HG02763 (cell line): ENCODE measurements around the gene PCSK2.
A peak's percentile ranks its signal among the peaks of the same experiment; 100 is the strongest.

Experiments
- ATAC-seq: cut with Tn5 transposase; IDR thresholded peaks from one replicate; pipeline ENCODE4 v1.9.1; 2021; ENCODE audit warnings: mild to moderate bottlenecking, moderate library complexity; ENCODE audit not compliant: unreplicated experiment

PCSK2 gene

GRCh38 chr20:17500826-17501225 is 274.0 kb downstream of the PCSK2 start:
- no peak for ATAC-seq

DNA sequence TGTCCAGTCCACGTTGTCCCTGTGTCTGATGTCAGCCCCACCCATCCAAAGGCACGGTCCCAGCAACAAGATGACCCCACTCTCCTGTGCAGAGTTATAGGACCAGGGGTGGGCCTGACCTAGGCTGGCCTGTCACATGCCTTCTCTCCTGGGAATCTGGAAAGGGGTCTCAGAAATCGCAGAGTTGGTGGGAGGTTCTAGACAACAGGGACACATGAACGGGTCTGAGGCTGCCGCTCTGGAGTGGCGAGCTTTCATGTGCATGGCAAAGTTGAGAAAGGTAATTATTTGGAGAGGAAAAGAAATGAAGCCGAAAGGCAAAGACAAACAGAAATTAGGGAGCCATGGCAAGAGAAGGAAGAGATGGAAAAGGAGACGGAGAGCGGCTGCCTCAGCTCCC is 274.9 kb downstream of the PCSK2 start:
- no peak for ATAC-seq

DNA sequence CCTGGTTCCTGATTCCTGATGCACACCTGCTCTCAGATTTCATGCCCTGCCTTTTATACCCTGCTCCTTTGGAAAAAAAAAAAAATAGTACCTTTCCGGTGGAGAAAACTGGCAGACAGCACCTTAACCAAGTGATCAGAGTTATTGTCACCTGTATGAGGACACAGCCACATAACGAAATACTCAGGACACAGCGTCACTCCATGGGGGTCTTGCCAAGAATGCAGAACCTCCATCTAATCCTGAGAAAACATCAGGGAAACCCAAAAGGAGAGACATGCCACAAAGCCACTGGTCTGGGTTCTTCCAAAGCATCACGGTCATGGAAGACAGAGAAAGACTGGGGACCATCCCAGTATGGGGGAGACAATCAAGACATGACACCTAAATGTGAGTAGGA is 275.3 kb downstream of the PCSK2 start:
- ATAC-seq, result no peak

DNA sequence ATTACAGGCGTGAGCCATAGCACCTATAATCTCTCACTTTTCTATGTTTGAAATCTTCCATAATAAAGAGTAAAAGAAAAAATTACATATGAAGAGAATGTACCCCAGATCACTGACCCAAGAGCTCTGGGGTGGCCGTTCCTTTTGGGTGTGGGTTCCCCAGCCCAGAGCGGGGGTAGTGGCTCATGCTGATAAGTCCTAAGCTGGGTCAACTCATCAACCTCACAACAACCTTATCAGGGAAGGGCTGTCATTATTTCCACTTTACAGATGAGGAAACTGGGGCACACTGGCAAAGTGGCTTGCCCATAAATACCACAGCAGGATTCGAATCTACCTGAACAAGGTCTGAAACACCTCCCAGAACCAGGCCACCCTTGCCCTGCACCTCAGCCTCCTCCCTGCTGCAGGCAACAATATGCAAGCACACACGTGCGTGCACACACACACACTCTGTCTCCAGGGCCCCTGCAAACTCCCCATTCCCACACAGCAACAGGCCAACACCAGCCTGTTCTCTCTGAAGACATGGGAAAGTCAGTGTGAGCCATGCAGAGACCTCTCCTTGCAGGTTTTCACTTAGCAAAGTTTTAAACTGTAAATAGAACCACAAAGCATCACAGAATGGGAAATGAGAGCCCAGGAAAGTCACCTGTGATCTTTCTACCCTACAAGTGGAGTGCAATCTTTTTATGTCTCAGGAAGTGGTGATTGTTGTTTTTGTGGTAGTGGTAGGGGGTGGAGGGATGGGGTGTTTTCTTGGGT is 276.6 kb downstream of the PCSK2 start:
- ATAC-seq, result no peak

- ATAC-seq, result peak; percentile 6
Observed at GRCh38 chr20:17504066-17504897, 277.4 kb downstream of the PCSK2 start.

DNA sequence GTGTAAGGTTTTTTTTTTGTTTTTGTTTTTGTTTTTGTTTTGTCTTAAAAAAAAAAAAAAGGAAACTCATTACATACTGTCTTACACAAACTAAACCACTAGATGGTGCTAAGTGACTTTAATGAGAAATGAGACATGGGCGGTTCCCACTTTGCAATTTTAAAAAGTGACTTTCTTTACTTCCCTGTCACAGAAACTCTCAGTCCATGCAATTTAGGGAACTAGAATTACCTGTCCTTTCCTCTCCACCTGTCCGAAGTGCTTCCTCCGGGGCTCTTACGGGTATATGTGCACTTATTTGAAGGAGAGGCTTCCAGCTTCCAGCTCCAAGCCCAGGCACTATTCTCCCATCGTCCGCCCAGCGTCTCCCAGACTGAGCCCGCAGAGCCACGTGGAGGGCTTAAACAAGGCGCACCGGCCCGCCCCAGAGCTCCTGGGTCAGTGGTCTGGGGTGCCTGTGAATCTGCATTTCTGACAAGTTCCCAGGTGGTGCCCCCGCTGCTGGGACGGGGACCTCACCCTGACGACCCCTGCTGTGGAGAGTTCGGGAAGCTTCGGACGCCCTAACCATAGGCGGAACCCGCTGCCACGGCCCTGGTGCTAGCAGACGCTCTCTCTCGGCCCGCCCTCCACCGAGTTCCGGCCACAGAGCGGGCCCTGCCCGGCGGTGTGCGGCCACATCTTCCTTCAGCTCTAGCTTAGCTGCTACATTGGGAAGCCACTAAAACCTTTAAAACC is 278.2 kb downstream of the PCSK2 start:
- peak; percentile 59 for ATAC-seq

- peak; percentile 2 for ATAC-seq
Observed at GRCh38 chr20:17505636-17506517, 279.0 kb downstream of the PCSK2 start.

DNA sequence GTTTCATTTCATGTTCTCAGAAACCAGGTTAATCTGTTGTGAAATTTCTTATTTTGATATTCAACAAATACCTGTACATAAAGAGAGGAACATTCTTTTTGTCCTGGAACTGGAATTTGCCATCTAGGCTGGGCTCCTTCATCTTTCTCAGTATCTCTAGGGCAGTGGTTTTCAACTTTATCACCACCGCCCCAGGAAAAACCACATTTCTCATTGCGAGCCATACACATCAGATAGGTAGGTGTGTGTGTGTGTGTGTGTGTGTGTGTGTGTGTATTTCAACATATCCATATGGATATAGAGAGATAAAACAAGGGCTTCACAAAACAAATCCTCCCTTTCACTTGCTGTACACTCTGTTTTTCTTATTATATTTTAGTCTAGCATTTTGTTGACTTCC is 280.2 kb downstream of the PCSK2 start:
- no peak for ATAC-seq

GRCh38 chr20:17507531-17507930 is 280.7 kb downstream of the PCSK2 start:
- ATAC-seq, result no peak

DNA sequence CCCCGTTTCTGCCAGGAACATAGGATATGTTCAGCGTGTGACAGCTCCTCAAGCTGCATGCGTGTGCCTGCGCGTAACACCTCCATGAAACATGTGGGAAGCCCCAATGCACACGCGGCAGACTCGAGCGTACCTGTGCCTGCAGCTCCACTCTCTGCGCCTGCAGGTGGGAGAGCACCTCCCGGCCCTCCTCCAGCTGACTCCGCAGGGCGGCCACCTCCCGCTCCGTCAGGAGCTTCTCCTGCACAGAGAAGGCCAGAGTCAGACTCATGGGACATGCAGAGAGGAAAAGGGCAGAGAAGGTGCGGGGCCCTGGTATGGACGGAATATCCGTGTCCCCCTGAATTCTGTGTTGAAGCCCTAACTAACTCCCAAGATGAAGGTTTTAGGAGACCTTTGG is 281.9 kb downstream of the PCSK2 start:
- no peak for ATAC-seq

GRCh38 chr20:17510548-17510947 is 283.7 kb downstream of the PCSK2 start:
- no peak for ATAC-seq

DNA sequence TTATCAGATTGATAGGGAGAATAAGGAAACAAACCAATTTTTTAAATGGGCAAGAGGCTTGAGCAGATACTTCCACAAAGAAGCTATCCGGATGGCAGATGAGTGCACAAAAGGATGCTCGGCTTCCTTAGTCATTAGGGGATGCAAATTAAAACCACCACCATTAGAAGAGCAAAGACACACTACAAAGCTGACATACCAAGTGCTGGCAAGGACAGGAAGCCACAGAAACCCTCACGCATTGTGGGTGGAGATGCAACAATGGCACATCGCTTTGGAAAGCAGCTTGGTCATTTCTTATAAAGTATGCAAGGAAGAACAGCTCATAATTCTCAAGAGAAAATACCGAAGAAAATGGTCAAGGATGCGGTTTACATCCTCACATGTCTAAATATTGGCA is 284.6 kb downstream of the PCSK2 start:
- ATAC-seq, result no peak

GRCh38 chr20:17513939-17514338 is 287.1 kb downstream of the PCSK2 start:
- no peak for ATAC-seq

GRCh38 chr20:17515053-17515452 is 288.2 kb downstream of the PCSK2 start:
- ATAC-seq, result no peak

- no peak for ATAC-seq
Observed at GRCh38 chr20:17518339-17519052, 291.7 kb downstream of the PCSK2 start.

GRCh38 chr20:17519606-17520285 is 292.9 kb downstream of the PCSK2 start:
- ATAC-seq, result no peak

- ATAC-seq, result no peak
Observed at GRCh38 chr20:17520583-17520982, 293.7 kb downstream of the PCSK2 start.

- no peak for ATAC-seq
Observed at GRCh38 chr20:17522528-17522927, 295.7 kb downstream of the PCSK2 start.

DNA sequence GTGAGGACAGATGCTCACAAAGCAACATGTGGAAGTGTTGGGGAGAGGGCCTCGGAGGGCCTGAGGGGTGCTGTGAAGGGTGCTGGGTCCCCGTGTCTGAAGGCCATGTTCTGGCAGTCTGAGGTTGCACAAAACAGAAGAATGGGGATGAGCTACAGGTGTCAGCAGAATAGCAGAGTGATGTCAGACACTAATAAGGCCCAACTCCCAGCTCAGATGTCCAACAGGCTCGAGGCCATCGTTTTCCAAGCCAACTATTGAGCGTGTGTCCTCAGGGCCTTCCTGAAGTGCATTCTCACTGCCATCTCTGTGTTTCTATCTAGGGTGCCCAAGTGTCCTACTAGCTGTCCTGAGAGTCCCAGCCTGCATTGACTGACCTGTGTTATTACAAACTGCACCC is 296.5 kb downstream of the PCSK2 start:
- no peak for ATAC-seq
